ACC112 (cell line): ENCODE results near the gene CHST1.

Source experiments
- H2AFZ ChIP-seq: fragments of 200-600 bp; sonication (generic); one replicate; pipeline ENCODE4 v1.6.0; 2017; ENCODE audit warnings: antibody characterized with exemption, low read length; ENCODE audit not compliant: unreplicated experiment
- H3K27ac ChIP-seq: fragments of 200-600 bp; sonication (generic); 2 replicates; pipeline ENCODE4 v1.5.1; 2014; ENCODE audit warnings: low read depth, mild to moderate bottlenecking, antibody characterized with exemption, low read length, moderate library complexity
- H3K27me3 ChIP-seq: fragments of 200-600 bp; sonication (generic); 2 replicates; pipeline ENCODE4 v1.6.1; 2014; ENCODE audit warnings: mild to moderate bottlenecking, antibody characterized with exemption, low read length, moderate library complexity, mixed read lengths; ENCODE audit not compliant: insufficient read depth
- H3K36me3 ChIP-seq: fragments of 200-600 bp; sonication (generic); 2 replicates; pipeline ENCODE4 v1.6.1; 2016; ENCODE audit warnings: mild to moderate bottlenecking, antibody characterized with exemption, low read length, moderate library complexity, mixed read lengths; ENCODE audit not compliant: insufficient read depth
- H3K4me1 ChIP-seq: fragments of 200-600 bp; sonication (generic); one replicate; pipeline ENCODE4 v1.6.1; 2016; ENCODE audit warnings: low read length, mixed read lengths; ENCODE audit not compliant: insufficient read depth, unreplicated experiment, control insufficient read depth
- H3K4me3 ChIP-seq: fragments of 200-600 bp; sonication (generic); 2 replicates; pipeline ENCODE4 v1.5.1; 2014; ENCODE audit warnings: mild to moderate bottlenecking, low read depth, low read length
- H3K79me2 ChIP-seq: fragments of 200-600 bp; sonication (generic); one replicate; pipeline ENCODE4 v1.6.0; 2016; ENCODE audit warnings: low read length; ENCODE audit not compliant: control insufficient read depth, unreplicated experiment, insufficient read depth

CHST1 gene

DNA sequence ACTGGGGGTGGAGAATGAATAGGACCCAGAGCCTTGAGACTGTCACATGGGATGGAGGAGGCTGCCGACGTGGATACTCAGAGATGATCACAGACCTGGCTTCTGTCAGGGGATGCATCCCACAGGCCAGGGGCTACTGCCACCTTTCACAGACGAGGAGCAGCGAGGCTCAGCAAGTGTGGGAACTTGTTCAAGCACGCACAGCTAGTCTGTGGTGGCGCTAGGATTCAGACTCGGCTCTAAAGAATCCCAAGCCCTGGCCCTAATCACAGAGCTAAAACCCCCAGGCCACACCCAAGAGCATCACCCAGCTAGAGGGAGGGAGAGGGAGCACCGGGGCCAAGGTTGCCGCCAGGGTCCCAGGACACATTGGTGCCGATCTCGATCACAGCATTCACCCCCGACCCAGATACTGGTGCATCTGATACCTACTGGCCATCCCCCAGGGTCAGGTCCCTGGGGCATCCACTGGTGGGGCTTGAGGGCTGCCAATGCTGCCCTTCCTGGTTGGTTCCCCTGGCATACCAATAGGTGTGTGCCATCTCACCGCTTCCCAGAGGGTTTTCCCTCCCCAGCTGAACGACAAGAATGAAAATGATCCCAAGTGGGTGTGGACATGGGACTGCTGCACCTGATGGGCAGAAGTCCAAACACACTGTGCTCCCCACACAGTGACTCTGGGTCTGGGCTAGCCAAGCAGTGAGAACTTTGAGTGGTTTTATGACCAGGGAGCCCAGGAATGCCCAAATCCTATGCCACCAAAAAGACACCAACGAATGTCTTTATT, 6.2 kb downstream of the CHST1 start:
- Histone ChIP-seq H2AFZ (peak overlapping the region; percentile 53), H3K4me3 (peak overlapping the region; percentile 42), H3K4me1 (peaks cover 63% of the 10 kb centered on the region), H3K79me2 (peaks cover 16% of the 10 kb centered on the region), H3K36me3 (no peaks in the 10 kb centered on the region), H3K27me3 (no peaks in the 10 kb centered on the region), H3K27ac (peak overlapping the region; percentile 62)

- H2AFZ ChIP-seq: peak overlapping the region; percentile 53
- peak overlapping the region; percentile 42 for H3K4me3 ChIP-seq
- H3K4me1 ChIP-seq: peaks cover 57% of the 10 kb centered on the region
- H3K27ac ChIP-seq: peak overlapping the region; percentile 62
- no peaks in the 10 kb centered on the region for H3K36me3 ChIP-seq
- no peaks in the 10 kb centered on the region for H3K27me3 ChIP-seq
- peaks cover 16% of the 10 kb centered on the region for H3K79me2 ChIP-seq
These were observed 7.0 kb downstream of the CHST1 start for GRCh38 chr11:45658292-45658991.

GRCh38 chr11:45657496-45658260, 7.7 kb downstream of the CHST1 start:
- Histone ChIP-seq H3K4me1 (peaks cover 58% of the 10 kb centered on the region), H3K27ac (peak overlapping the region; percentile 62; the same call in 1 of the 2 replicates), H3K36me3 (no peaks in the 10 kb centered on the region), H3K79me2 (peaks cover 16% of the 10 kb centered on the region), H3K4me3 (no peak overlapping the region), H3K27me3 (no peaks in the 10 kb centered on the region), H2AFZ (no peak overlapping the region)

DNA sequence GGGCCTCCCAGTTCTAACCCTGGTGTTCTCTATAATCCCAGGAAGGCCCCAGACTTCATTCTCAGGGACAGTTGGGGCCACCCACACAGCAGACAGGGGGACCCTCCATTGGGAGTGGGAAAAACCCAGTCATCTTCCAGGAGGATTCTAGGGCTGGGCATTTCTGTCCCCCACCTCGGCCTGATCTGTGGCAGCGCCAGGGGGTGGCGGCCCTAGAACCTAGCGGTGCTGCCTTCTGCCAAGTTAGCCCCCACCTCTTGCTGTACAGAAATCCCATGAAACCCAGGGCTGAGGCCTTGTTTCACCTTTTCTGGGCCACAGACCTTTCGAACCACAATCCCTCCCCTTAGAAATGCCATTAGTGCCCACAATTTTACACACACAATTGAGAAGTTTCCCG, 9.6 kb downstream of the CHST1 start:
- Histone ChIP-seq H3K36me3 (no peaks in the 10 kb centered on the region), H3K4me1 (peaks cover 53% of the 10 kb centered on the region), H3K27me3 (no peaks in the 10 kb centered on the region), H3K79me2 (peaks cover 9% of the 10 kb centered on the region), H3K27ac (no peak overlapping the region), H2AFZ (no peak overlapping the region), H3K4me3 (no peak overlapping the region)

DNA sequence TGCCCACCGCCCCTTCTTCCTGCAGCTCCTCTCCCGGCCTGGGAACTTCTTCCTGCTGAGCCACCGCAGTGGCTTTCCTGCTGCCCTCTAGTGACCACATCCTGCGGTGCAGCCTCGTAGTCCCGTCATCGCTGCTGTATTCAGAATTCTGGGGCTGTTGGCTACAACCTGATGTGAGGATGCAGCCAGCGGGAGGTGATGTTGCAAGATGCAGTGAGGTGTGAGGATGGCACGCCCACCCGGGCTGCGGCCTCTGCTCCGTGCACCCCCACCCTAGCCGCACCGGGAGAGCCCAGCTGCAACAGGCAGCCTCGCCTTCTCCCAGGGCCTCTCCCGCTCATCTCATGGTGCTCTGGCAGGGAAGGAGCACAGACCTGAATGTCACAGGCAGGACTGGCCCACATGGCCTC, 10.1 kb downstream of the CHST1 start:
- H2AFZ ChIP-seq: no peak overlapping the region
- no peak overlapping the region for H3K4me3 ChIP-seq
- peaks cover 53% of the 10 kb centered on the region for H3K4me1 ChIP-seq
- H3K36me3 ChIP-seq: no peaks in the 10 kb centered on the region
- H3K79me2 ChIP-seq: peaks cover 9% of the 10 kb centered on the region
- H3K27me3 ChIP-seq: no peaks in the 10 kb centered on the region
- no peak overlapping the region for H3K27ac ChIP-seq

GRCh38 chr11:45655012-45655283, 10.5 kb downstream of the CHST1 start:
- peaks cover 9% of the 10 kb centered on the region for H3K79me2 ChIP-seq
- no peaks in the 10 kb centered on the region for H3K27me3 ChIP-seq
- H3K4me3 ChIP-seq: no peak overlapping the region
- H2AFZ ChIP-seq: no peak overlapping the region
- H3K4me1 ChIP-seq: peaks cover 52% of the 10 kb centered on the region
- H3K36me3 ChIP-seq: no peaks in the 10 kb centered on the region
- H3K27ac ChIP-seq: no peak overlapping the region

- no peak overlapping the region for H3K27ac ChIP-seq
- H2AFZ ChIP-seq: no peak overlapping the region
These were observed 11.0 kb downstream of the CHST1 start for GRCh38 chr11:45654231-45655011.

DNA sequence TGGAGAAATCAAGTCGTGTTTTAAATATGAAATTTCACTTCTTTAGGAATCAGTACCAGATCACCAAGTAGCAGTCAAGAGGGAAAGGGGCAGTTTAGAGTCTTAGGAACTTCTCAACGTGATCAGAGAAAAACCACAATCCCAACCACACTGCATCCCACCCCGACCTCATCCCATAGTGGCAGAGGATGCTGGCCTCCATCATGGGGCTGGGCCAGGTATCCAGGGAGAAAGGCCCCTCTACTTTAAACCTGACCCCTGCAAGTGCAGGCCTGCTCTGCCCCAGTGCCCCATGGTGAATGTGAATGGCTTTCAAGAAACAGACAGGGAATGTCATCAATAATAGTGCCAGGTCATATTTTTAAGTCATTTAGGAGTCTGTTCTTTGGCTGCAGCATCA, 12.1 kb downstream of the CHST1 start:
- H2AFZ ChIP-seq: no peak overlapping the region

More at GRCh38 chr11:45654231-45655011, 11.0 kb downstream of the CHST1 start:
- Histone ChIP-seq H3K27me3 (no peaks in the 10 kb centered on the region), H3K4me1 (peaks cover 47% of the 10 kb centered on the region), H3K4me3 (no peak overlapping the region), H3K36me3 (no peaks in the 10 kb centered on the region), H3K79me2 (peaks cover 9% of the 10 kb centered on the region)

GRCh38 chr11:45652781-45653180, 12.6 kb downstream of the CHST1 start:
- Histone ChIP-seq H3K27ac (peak overlapping the region; percentile 20; the same call in 1 of the 2 replicates), H3K79me2 (peaks cover 7% of the 10 kb centered on the region), H3K27me3 (no peaks in the 10 kb centered on the region), H2AFZ (no peak overlapping the region), H3K4me3 (no peak overlapping the region), H3K36me3 (no peaks in the 10 kb centered on the region), H3K4me1 (peaks cover 31% of the 10 kb centered on the region)

More for the DNA sequence above, 12.1 kb downstream of the CHST1 start:
- Histone ChIP-seq H3K27me3 (no peaks in the 10 kb centered on the region), H3K27ac (no peak overlapping the region), H3K36me3 (no peaks in the 10 kb centered on the region), H3K79me2 (peaks cover 9% of the 10 kb centered on the region), H3K4me1 (peaks cover 36% of the 10 kb centered on the region), H3K4me3 (no peak overlapping the region)
